ENCODE measurements around the gene HS6ST2.

The HS6ST2 gene

DNA sequence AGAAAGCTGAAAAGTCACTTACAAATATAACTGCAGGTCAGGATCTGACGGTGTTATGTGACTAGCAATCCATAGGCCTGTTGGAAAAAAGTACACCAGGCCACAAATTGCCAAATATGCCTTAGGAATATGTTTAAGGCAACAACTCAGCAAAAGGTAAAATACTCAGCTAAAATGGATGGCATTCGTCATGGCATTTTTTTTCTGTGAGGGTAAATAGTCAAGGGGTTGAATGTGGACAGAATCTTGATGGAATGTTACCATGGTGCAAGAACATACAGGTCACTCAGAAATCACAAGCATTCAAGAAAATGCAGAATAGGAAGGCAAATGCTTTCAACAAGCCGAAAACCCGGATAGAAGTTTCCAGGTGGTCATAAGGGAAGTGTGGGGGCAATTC lies 347.9 kb downstream of the HS6ST2 start:
- FAIRE-seq = no peak
- no peak for DNase-seq (ENCODE audit: insufficient read length, low spot score)
- TF ChIP-seq, protein P1, sequence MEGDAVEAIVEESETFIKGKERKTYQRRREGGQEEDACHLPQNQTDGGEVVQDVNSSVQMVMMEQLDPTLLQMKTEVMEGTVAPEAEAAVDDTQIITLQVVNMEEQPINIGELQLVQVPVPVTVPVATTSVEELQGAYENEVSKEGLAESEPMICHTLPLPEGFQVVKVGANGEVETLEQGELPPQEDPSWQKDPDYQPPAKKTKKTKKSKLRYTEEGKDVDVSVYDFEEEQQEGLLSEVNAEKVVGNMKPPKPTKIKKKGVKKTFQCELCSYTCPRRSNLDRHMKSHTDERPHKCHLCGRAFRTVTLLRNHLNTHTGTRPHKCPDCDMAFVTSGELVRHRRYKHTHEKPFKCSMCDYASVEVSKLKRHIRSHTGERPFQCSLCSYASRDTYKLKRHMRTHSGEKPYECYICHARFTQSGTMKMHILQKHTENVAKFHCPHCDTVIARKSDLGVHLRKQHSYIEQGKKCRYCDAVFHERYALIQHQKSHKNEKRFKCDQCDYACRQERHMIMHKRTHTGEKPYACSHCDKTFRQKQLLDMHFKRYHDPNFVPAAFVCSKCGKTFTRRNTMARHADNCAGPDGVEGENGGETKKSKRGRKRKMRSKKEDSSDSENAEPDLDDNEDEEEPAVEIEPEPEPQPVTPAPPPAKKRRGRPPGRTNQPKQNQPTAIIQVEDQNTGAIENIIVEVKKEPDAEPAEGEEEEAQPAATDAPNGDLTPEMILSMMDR (IDR thresholded peaks at IDR 0.05; ENCODE audit: insufficient read depth, missing control alignments) = no peak

DNA sequence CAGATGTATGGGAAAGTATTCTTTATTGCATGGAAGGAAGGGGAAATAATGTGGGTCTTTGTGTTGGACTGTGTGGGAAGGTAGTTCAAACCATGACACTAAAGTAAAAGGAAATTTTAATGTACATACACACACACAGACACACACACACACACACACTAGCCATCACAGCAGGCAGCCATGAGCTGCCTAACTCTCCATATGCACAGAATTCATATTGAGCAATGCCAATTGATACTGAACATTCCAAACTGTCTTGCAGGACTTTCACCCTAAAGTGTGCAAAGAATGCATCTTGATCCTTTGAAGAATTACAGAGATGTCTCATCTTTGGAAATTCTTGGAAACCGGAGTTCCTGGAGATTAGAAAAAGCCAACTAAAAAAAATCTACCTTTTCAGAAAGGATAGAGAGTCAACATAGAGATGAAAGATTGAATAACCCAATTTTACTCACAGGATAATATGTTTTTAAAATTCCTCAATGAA lies 349.0 kb downstream of the HS6ST2 start:
- FAIRE-seq (no peak), DNase-seq (ENCODE audit: insufficient read length, low spot score) (no peak)
- TF ChIP-seq, protein P1 (IDR thresholded peaks at IDR 0.05; ENCODE audit: insufficient read depth, missing control alignments) = no peak

DNA sequence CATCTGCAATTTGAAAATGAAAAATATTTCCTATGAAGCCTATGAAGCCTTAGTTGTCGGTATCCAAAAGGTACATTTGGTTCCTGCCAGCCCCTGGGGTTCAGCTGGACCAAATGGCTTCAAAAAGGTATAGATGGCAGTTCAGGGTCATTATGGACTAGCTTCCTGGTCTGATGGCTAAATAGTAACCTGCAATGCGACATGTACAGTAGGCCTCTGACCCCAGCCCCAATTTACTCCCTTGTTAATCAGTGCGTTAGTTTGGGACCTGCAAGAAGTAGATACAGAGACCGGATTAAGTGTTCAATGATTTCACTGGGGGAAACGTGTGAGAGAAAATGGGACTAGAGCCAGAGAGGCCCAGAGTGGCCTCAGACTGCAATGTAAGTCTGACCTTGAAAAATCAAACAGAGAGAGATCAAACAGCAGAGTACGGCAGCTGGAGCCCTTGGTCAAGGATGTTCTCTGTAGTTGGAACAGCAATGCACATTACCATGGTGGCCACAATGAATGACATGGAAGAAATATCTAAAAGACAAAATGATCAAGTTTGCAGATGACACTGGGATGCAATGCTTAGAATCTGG lies 354.6 kb downstream of the HS6ST2 start:
- DNase-seq (ENCODE audit: insufficient read length, low spot score) = no peak
- peak; percentile 84 for FAIRE-seq
- TF ChIP-seq, protein P1 (IDR thresholded peaks at IDR 0.05; ENCODE audit: insufficient read depth, missing control alignments) = no peak

DNA sequence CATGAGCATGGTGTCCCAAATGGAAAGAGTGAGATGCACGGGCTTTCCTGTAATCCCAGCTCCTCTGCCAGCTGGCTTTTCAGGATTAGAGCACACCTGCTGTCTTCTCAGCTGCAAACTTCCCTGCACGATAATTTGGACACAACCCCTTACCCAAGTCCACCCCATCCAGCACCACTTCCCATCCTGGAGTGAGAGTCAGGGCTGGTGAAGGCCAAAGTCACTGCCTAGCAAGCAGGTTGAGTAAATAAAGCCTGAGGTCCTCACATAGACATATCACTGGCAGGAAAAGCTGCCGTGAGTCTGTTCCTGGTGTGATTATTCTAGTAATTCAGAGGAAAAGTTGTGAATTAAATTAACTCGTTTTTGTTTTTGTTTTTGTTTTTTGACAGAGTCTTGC lies 355.7 kb downstream of the HS6ST2 start:
- DNase-seq (ENCODE audit: insufficient read length, low spot score) (no peak), FAIRE-seq (no peak)
- TF ChIP-seq, protein P1 (IDR thresholded peaks at IDR 0.05; ENCODE audit: insufficient read depth, missing control alignments) = no peak

DNA sequence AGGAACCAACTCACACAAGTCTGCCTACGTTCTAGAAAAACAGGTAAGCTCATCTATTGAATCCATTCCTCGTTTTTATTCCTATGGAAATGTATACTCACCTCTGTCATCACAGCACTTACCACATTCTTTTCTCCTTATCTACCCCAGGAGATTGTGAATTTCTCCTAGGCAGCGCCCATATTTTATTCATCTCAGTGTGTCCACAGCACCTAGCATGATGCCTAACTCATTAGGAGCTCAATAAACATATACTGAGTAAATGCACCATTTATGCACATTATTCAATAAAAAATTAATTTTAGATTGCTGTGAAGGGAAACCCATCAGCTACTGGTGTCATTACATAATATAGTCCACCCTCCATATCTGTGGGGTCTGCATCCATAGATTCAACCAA lies 363.4 kb downstream of the HS6ST2 start:
- peak; percentile 35 for FAIRE-seq
- TF ChIP-seq, protein P1 (IDR thresholded peaks at IDR 0.05; ENCODE audit: insufficient read depth, missing control alignments) = no peak
- DNase-seq (ENCODE audit: insufficient read length, low spot score) = no peak

DNA sequence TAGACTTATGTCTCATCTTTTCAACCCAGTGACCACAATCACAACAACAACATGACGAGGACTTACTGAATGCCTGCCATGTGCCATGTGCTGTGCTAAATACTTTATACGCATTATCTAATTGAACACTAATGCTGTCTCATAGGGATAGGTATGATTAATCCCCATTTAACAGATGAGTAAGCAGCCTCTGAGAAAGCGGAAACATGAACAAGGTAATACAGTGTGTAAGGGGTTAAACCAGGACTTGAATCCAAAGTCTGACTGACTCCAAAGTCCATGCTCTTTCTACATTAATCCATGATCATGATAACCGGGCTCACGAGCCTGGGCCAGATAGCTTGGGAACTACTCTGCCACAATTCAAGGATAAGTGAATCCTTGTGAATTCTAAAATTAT lies 364.3 kb downstream of the HS6ST2 start:
- peak; percentile 94 for FAIRE-seq
- TF ChIP-seq, protein P1 (IDR thresholded peaks at IDR 0.05; ENCODE audit: insufficient read depth, missing control alignments) = no peak
- DNase-seq (ENCODE audit: insufficient read length, low spot score) = no peak

DNA sequence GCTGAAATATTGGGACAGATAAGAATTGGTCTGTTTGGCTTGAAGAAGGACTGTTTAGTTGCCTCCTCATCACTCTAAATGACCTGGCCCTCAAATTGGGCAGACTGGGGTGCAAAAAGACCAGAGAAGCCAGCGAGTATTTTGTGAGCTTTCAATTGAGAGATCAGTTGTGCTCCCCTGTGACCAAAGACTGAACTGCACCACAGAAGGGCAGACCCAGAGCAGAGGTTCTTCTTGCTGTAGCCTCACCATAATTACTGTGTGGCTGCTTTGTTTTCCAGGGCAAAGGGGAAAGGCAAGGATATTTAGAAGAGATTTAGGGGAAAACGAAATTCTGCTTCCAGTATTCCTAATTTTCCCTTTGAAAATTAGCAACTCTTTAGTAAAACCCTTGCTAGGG lies 365.5 kb downstream of the HS6ST2 start:
- no peak for DNase-seq (ENCODE audit: insufficient read length, low spot score)
- TF ChIP-seq, protein P1 (IDR thresholded peaks at IDR 0.05; ENCODE audit: insufficient read depth, missing control alignments) = no peak
- no peak for FAIRE-seq
